Body of pancreas (tissue), 4 donors: ENCODE results near the gene CNTD1.

ENCODE experiments used
- POLR2A ChIP-seq, 3 donors: fragments of 450-650 bp; IDR thresholded peaks; one replicate each; pipeline ENCODE4 v1.6.1; 2016; ENCODE audit warnings: antibody characterized with exemption in 3 of 3, mild to moderate bottlenecking in 2 of 3
- TF ChIP-seq, protein P1 (sequence below), 7 experiments: fragments of 450-650 bp in 4 of 7; fragments of 200-600 bp in 3 of 7; sonication (generic) in 3 of 7; IDR thresholded peaks; one replicate each; pipeline ENCODE4 v1.5.1; 2016 to 2019; ENCODE audit warnings: antibody characterized with exemption in 7 of 7

- TF ChIP-seq, protein P1, sequence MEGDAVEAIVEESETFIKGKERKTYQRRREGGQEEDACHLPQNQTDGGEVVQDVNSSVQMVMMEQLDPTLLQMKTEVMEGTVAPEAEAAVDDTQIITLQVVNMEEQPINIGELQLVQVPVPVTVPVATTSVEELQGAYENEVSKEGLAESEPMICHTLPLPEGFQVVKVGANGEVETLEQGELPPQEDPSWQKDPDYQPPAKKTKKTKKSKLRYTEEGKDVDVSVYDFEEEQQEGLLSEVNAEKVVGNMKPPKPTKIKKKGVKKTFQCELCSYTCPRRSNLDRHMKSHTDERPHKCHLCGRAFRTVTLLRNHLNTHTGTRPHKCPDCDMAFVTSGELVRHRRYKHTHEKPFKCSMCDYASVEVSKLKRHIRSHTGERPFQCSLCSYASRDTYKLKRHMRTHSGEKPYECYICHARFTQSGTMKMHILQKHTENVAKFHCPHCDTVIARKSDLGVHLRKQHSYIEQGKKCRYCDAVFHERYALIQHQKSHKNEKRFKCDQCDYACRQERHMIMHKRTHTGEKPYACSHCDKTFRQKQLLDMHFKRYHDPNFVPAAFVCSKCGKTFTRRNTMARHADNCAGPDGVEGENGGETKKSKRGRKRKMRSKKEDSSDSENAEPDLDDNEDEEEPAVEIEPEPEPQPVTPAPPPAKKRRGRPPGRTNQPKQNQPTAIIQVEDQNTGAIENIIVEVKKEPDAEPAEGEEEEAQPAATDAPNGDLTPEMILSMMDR (IDR thresholded peaks at IDR 0.05), result peak; percentile 66 to 98 (median 95)
- TF ChIP-seq POLR2A (IDR thresholded peaks at IDR 0.05), result no peak
Observed at GRCh38 chr17:42843358-42843934, 44.8 kb downstream of the CNTD1 start.
